ENCODE results near the gene CEP89.

DNA sequence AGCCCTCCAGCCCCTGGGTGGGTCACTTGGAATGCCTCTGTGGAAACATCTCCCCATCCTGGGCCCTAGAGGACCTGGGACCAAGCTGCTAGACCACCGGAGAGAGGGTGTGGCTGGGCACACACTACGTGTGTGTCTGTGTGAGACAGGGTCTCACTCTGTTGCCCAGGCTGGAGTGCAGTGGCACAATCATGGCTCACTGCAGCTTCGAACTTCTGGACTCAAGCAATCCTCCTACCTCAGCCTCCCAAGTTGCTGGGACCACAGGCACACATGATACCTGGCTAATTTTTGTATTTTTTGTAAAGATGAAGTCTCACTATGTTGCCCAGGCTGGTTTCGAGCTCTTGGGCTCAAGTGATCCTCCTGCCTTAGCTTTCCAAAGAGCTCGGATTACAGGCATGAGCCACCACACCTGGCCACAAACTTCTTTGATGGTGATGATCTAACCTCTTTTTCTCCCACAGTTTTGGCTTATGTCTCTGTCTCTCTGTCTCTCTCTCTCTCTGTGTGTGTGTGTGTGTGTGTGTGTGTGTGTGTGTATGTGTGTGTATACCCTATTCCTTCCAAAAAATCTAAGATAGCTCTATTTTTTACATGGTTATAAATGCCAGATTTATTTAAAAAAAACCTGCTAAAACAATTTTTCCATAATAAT lies 70.1 kb downstream of the CEP89 start:
- TF ChIP-seq CTCF (IDR thresholded peaks at IDR 0.05; ENCODE audit: low read depth, low read length) (no peak), EZH2phosphoT487 (IDR thresholded peaks at IDR 0.05; ENCODE audit: low read depth) (no peak)

All from OCI-LY3 (cell line).